CD4-positive, alpha-beta T cell (primary cell): ENCODE data around the gene SRGAP1. TPM values are rescaled to one million over a fixed set of nuclear protein-coding genes. Genes with fewer than 3 reads are reported as not detected.

Experiments used
- ATAC-seq: fragments of 200-7000 bp; cut with Tn5 transposase; one replicate; pipeline ENCODE4 v1.10.0; 2022; ENCODE audit warnings: mild to moderate bottlenecking; ENCODE audit not compliant: poor library complexity
- CTCF ChIA-PET: fragments of 350-600 bp; sonication (Branson Sonifier 250); formaldehyde crosslinking; loops from one replicate; lab custom pipeline; 2021; ENCODE audit warnings: antibody characterized with exemption, inconsistent platforms; lab: Charles Lee
- POLR2A ChIA-PET: fragments of 350-600 bp; sonication (Branson Sonifier 250); formaldehyde crosslinking; loops from one replicate; lab custom pipeline; 2021; ENCODE audit warnings: antibody characterized with exemption, inconsistent platforms; lab: Charles Lee
- DNase-seq, 14 experiments: peaks; one replicate each; pipeline ENCODE4 v3.0.0-alpha.2; 2013 to 2020; ENCODE audit warnings: mixed read lengths in 2 of 14
- H3K27ac ChIP-seq, 2 donors: one replicate each; pipeline versions ENCODE4 v1.5.1 to v1.7.0; 2013; ENCODE audit warnings: low read length in 2 of 2, low read depth in 1 of 2, mild to moderate bottlenecking in 1 of 2
- H3K27me3 ChIP-seq, 2 experiments: 1 replicate in 1 of 2; 2 replicates in 1 of 2; pipeline versions ENCODE4 v1.6.1 to v1.7.0; 2013; ENCODE audit warnings: low read length in 2 of 2, control low read depth in 1 of 2, mild to moderate bottlenecking in 1 of 2, moderate library complexity in 1 of 2; ENCODE audit not compliant: insufficient read depth in 2 of 2, control insufficient read depth in 1 of 2
- H3K36me3 ChIP-seq: one replicate; pipeline ENCODE4 v1.6.1; 2013; ENCODE audit warnings: low read length, control low read depth; ENCODE audit not compliant: insufficient read depth
- H3K4me1 ChIP-seq: one replicate; pipeline ENCODE4 v1.6.1; 2013; ENCODE audit warnings: low read length, control low read depth; ENCODE audit not compliant: insufficient read depth
- H3K4me3 ChIP-seq: one replicate; pipeline ENCODE4 v1.5.1; 2013; ENCODE audit warnings: mild to moderate bottlenecking, low read length, moderate library complexity
- H3K9me3 ChIP-seq, 2 experiments: 1 replicate in 1 of 2; 2 replicates in 1 of 2; pipeline versions ENCODE4 v1.6.1 to v1.7.0; 2013; ENCODE audit warnings: low read length in 2 of 2, mild to moderate bottlenecking in 2 of 2, control low read depth in 1 of 2, moderate library complexity in 1 of 2; ENCODE audit not compliant: control insufficient read depth in 1 of 2, insufficient read depth in 1 of 2
- H3K27ac Mint-ChIP-seq: one replicate; pipeline ENCODE4 v1.8.0; 2020; ENCODE audit warnings: mixed read lengths
- H3K27me3 Mint-ChIP-seq: one replicate; pipeline ENCODE4 v1.8.0; 2021; ENCODE audit warnings: mixed read lengths
- H3K36me3 Mint-ChIP-seq: one replicate; pipeline ENCODE4 v1.8.0; 2021; ENCODE audit warnings: low read depth, mixed read lengths
- H3K4me1 Mint-ChIP-seq: one replicate; pipeline ENCODE4 v1.8.0; 2021; ENCODE audit warnings: low read depth, mixed read lengths
- H3K4me3 Mint-ChIP-seq: one replicate; pipeline ENCODE4 v1.8.0; 2020; ENCODE audit warnings: mild to moderate bottlenecking, mixed read lengths
- H3K9me3 Mint-ChIP-seq: one replicate; pipeline ENCODE4 v1.8.0; 2020; ENCODE audit warnings: mixed read lengths
- CTCF ChIP-seq: fragments of 200-600 bp; IDR thresholded peaks from one replicate; pipeline ENCODE4 v1.8.0; 2022; ENCODE audit warnings: antibody characterized with exemption, mild to moderate bottlenecking
- intact Hi-C, 2 experiments: fragments of 100-400 bp; cut with DNase I in 1 of 2; cut with micrococcal nuclease in 1 of 2; formaldehyde crosslinking; loops; one replicate each; pipeline versions ENCODE4 v1.15.1 to v1.9.0; 2023 to 2025; cut with DNase I, micrococcal nuclease
- total RNA-seq, 174 experiments: library from RNA in 2 of 174; stranded (reverse) in 2 of 174; gene quantifications; one replicate each; pipeline ENCODE4 v1.2.3 and lab custom pipeline; 2021 to 2026

Gene SRGAP1
- total RNA-seq, 2 experiments from 2014 or later: 0.03 TPM; not detected in 1

GRCh38 chr12:64181430-64182291, 337.2 kb downstream of the SRGAP1 start:
- ATAC-seq: no peak
- H3K4me3 Mint-ChIP-seq: no peak overlapping the region

GRCh38 chr12:64184216-64184615, 339.7 kb downstream of the SRGAP1 start:
- Histone ChIP-seq H3K9me3 (no peaks in the 10 kb centered on the region), H3K4me3 (no peak overlapping the region), H3K4me1 (no peaks in the 10 kb centered on the region), H3K27ac (no peak overlapping the region), H3K27me3 (no peaks in the 10 kb centered on the region), H3K36me3 (no peaks in the 10 kb centered on the region)
- CTCF ChIA-PET: no interaction called here
- Mint-ChIP-seq H3K27ac (no peak overlapping the region), H3K4me3 (no peak overlapping the region), H3K27me3 (no peaks in the 10 kb centered on the region), H3K9me3 (no peaks in the 10 kb centered on the region), H3K36me3 (peaks cover 20% of the 10 kb centered on the region), H3K4me1 (no peaks in the 10 kb centered on the region)
- intact Hi-C loops: no loop called here
- TF ChIP-seq CTCF: no peak
- POLR2A ChIA-PET: no interaction called here
- ATAC-seq (no peak), DNase-seq (no peak)

More at GRCh38 chr12:64181430-64182291, 337.2 kb downstream of the SRGAP1 start:
- Mint-ChIP-seq H3K27ac (no peak overlapping the region), H3K9me3 (no peaks in the 10 kb centered on the region), H3K4me1 (no peaks in the 10 kb centered on the region), H3K27me3 (no peaks in the 10 kb centered on the region), H3K36me3 (peaks cover 18% of the 10 kb centered on the region)
- Histone ChIP-seq H3K9me3 (no peaks in the 10 kb centered on the region), H3K36me3 (no peaks in the 10 kb centered on the region), H3K4me1 (no peaks in the 10 kb centered on the region), H3K27ac (no peak overlapping the region), H3K4me3 (no peak overlapping the region), H3K27me3 (no peaks in the 10 kb centered on the region)
- POLR2A ChIA-PET: no interaction called here
- DNase-seq: no peak
- intact Hi-C loops: no loop called here
- TF ChIP-seq CTCF: no peak
- CTCF ChIA-PET: interaction anchor here (0.7 kb wide), 1 partner anchor 1074 kb away, joined by 3 read pairs; no protein-coding TSS in a partner anchor

- ChIA-PET CTCF (no interaction called here), POLR2A (no interaction called here)
- H3K9me3 ChIP-seq: no peaks in the 10 kb centered on the region
- TF ChIP-seq CTCF: no peak
- Mint-ChIP-seq H3K36me3 (peaks cover 23% of the 10 kb centered on the region), H3K4me3 (no peak overlapping the region), H3K27ac (no peak overlapping the region), H3K27me3 (no peaks in the 10 kb centered on the region), H3K9me3 (no peaks in the 10 kb centered on the region), H3K4me1 (no peaks in the 10 kb centered on the region)
- H3K36me3 ChIP-seq: peaks cover 1% of the 10 kb centered on the region
- DNase-seq: no peak
- no peaks in the 10 kb centered on the region for H3K27me3 ChIP-seq
- ATAC-seq: no peak
- intact Hi-C loops: no loop called here
- H3K27ac ChIP-seq: no peak overlapping the region
- H3K4me1 ChIP-seq: no peaks in the 10 kb centered on the region
- no peak overlapping the region for H3K4me3 ChIP-seq
Measured at GRCh38 chr12:64186789-64187188, 342.3 kb downstream of the SRGAP1 start.
